ENCODE results near the gene ZC3H7A. TPM values are rescaled to one million over a fixed set of nuclear protein-coding genes. Genes with fewer than 3 reads are reported as not detected.

Gene ZC3H7A
- total RNA-seq, 1 donor from 2014 or later: 52.6 TPM

- no peak overlapping the region for H3K4me3 ChIP-seq (ENCODE audit: low read depth, low read length)
- DNase-seq (ENCODE audit: low read depth): no peak
- TF ChIP-seq CTCF (IDR thresholded peaks at IDR 0.05; ENCODE audit: insufficient read depth, low read length, poor library complexity, severe bottlenecking): no peak
- peaks cover 7% of the 10 kb centered on the region for H3K36me3 ChIP-seq (ENCODE audit: control insufficient read depth, insufficient read depth, low read length)
- no peaks in the 10 kb centered on the region for H3K27me3 ChIP-seq (ENCODE audit: control insufficient read depth, insufficient read depth, low read length)
These were observed 49.1 kb downstream of the ZC3H7A start for GRCh38 chr16:11747949-11748403.

- TF ChIP-seq CTCF (IDR thresholded peaks at IDR 0.05; ENCODE audit: insufficient read depth, low read length, poor library complexity, severe bottlenecking): no peak
- H3K36me3 ChIP-seq (ENCODE audit: control insufficient read depth, insufficient read depth, low read length): no peaks in the 10 kb centered on the region
- no peak overlapping the region for H3K4me3 ChIP-seq (ENCODE audit: low read depth, low read length)
- H3K27me3 ChIP-seq (ENCODE audit: control insufficient read depth, insufficient read depth, low read length): no peaks in the 10 kb centered on the region
- no peak for DNase-seq (ENCODE audit: low read depth)
These were observed 53.0 kb downstream of the ZC3H7A start for GRCh38 chr16:11744075-11744470.

- TF ChIP-seq CTCF (IDR thresholded peaks at IDR 0.05; ENCODE audit: insufficient read depth, low read length, poor library complexity, severe bottlenecking): no peak
- peak overlapping the region; percentile 98 for H3K4me3 ChIP-seq (ENCODE audit: low read depth, low read length)
- H3K27me3 ChIP-seq (ENCODE audit: control insufficient read depth, insufficient read depth, low read length): no peaks in the 10 kb centered on the region
- no peak for DNase-seq (ENCODE audit: low read depth)
- no peaks in the 10 kb centered on the region for H3K36me3 ChIP-seq (ENCODE audit: control insufficient read depth, insufficient read depth, low read length)
These were observed 53.6 kb downstream of the ZC3H7A start for GRCh38 chr16:11743308-11744074.

- peak; percentile 80 for DNase-seq (ENCODE audit: low read depth)
- TF ChIP-seq CTCF (IDR thresholded peaks at IDR 0.05; ENCODE audit: insufficient read depth, low read length, poor library complexity, severe bottlenecking): no peak
- Histone ChIP-seq H3K4me3 (ENCODE audit: low read depth, low read length) (peak within 1 kb of the TSS; percentile 98), H3K27me3 (ENCODE audit: control insufficient read depth, insufficient read depth, low read length) (no peaks in the 10 kb centered on the region), H3K36me3 (ENCODE audit: control insufficient read depth, insufficient read depth, low read length) (no peaks in the 10 kb centered on the region)
These were observed 54.3 kb downstream of the ZC3H7A start, which contains the start of gene TXNDC11 for GRCh38 chr16:11742536-11743307. TSS of gene TXNDC11 (minus strand) at chr16:11742857. CDS start at chr16:11742730, 127 bp downstream.

GRCh38 chr16:11742093-11742535 is 54.9 kb downstream of the ZC3H7A start:
- DNase-seq (ENCODE audit: low read depth): no peak

More at GRCh38 chr16:11742093-11742535, 54.9 kb downstream of the ZC3H7A start:
- Histone ChIP-seq H3K27me3 (ENCODE audit: control insufficient read depth, insufficient read depth, low read length) (no peaks in the 10 kb centered on the region), H3K36me3 (ENCODE audit: control insufficient read depth, insufficient read depth, low read length) (no peaks in the 10 kb centered on the region), H3K4me3 (ENCODE audit: low read depth, low read length) (peak overlapping the region; percentile 98)
- TF ChIP-seq CTCF (IDR thresholded peaks at IDR 0.05; ENCODE audit: insufficient read depth, low read length, poor library complexity, severe bottlenecking): no peak
